NCI-H128 (cell line): ENCODE data around the gene PSME1.
A peak's percentile ranks its signal among the peaks of the same experiment; 100 is the strongest.

ENCODE experiments used
- DNase-seq: peaks from one replicate; lab custom pipeline; 2025; ENCODE audit not compliant: unreplicated experiment; lab: John Stamatoyannopoulos, UW

PSME1 gene

GRCh38 chr14:24146453-24146977 is 10.5 kb downstream of the PSME1 start, which contains the start of gene PSME2:
TSS of gene PSME2 (minus strand) at chr14:24146610. CDS start at chr14:24146581, 29 bp downstream.
- DNase-seq = peak; percentile 91

GRCh38 chr14:24146978-24147760 is 11.2 kb downstream of the PSME1 start, which contains the start of gene RNF31:
TSS of gene RNF31 (plus strand) at chr14:24147498. CDS start at chr14:24147699, 201 bp downstream.
- peak; percentile 96 for DNase-seq

- DNase-seq = no peak
Observed at GRCh38 chr14:24147761-24148428, 11.9 kb downstream of the PSME1 start.

DNA sequence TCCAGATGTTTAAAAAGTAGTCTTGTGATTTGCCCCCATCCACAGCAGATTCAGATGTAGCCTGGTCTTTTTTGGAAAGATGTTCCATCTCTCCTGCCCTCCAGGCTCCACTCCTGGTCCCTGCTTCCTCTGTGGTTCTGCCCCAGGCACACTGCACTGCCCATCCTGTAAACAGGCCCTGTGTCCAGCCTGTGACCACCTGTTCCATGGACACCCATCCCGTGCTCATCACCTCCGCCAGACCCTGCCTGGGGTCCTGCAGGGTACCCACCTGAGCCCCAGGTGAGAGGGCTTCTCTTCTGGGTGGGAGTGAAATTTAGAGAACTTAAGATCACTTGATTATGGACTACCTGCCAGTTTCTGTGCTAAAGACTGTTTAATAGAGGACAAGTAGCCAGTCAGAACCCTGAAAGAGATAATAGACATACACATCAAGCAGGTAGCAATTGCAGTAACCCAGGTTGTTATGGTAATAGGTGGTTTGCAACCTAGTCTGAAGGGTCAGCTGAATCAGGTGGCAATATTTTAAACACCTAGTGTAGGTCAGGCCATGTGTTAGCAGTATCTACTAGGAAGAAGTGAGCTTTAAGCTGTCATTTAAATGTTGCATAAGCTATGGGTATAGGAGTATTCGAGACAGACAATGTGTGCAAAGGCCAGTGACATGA is 13.4 kb downstream of the PSME1 start:
- DNase-seq = no peak

DNA sequence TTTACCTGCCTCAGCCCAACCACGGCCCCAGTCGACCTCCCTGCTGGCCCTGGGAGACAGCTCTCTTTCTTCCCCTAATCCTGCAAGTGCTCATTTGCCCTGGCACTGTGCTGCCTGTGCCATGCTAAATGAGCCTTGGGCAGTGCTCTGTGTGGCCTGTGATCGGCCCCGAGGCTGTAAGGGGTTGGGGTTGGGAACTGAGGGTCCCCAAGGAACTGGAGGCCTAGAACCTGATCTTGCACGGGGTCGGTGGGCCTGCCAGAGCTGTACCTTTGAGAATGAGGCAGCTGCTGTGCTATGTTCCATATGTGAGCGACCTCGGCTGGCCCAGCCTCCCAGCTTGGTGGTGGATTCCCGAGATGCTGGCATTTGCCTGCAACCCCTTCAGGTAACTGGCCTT is 14.1 kb downstream of the PSME1 start:
- DNase-seq = no peak

- no peak for DNase-seq
Observed at GRCh38 chr14:24150567-24150966, 14.6 kb downstream of the PSME1 start.

GRCh38 chr14:24150993-24151392 is 15.0 kb downstream of the PSME1 start:
- no peak for DNase-seq

DNA sequence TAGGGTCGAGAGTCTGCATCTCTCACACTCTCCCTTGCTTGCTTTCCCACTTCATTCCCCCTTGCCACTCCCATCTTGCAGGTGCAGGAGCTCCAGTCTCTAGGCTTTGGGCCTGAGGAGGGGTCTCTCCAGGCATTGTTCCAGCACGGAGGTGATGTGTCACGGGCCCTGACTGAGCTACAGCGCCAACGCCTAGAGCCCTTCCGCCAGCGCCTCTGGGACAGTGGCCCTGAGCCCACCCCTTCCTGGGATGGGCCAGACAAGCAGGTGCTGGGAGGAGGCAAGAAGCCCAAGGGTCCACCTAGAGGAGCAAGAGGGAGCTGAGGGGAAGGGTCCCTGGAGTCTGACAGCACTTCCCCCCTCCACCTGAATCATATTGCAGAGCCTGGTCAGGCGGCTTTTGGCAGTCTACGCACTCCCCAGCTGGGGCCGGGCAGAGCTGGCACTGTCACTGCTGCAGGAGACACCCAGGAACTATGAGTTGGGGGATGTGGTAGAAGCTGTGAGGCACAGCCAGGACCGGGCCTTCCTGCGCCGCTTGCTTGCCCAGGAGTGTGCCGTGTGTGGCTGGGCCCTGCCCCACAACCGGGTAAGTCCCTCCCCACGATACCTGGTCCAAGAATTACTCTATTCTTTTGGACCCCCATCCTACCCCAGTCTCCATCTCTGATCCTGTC is 15.5 kb downstream of the PSME1 start:
- no peak for DNase-seq

DNA sequence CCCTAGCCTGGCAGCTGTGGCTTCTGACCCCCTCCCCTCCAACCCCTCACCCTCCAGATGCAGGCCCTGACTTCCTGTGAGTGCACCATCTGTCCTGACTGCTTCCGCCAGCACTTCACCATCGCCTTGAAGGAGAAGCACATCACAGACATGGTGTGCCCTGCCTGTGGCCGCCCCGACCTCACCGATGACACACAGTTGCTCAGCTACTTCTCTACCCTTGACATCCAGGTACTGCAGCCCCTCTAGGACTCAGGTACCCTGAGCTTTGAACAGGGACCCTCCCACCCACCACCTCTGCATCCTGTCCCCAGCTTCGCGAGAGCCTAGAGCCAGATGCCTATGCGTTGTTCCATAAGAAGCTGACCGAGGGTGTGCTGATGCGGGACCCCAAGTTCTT is 19.1 kb downstream of the PSME1 start:
- DNase-seq = no peak

- DNase-seq = no peak
Observed at GRCh38 chr14:24156840-24157239, 20.8 kb downstream of the PSME1 start.

DNA sequence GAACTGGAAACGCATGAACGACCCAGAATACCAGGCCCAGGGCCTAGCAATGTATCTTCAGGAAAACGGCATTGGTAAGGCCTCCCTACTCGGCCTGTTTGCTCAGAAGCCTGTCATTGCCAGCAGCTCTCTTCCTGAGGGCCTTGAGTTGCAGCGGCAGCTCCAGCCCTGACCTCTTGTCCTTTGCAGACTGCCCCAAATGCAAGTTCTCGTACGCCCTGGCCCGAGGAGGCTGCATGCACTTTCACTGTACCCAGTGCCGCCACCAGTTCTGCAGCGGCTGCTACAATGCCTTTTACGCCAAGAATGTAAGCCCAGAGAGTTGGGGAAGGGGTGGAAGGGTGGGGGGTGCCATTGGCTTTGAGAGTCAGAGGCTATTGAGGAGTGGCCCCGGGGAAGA is 21.3 kb downstream of the PSME1 start:
- no peak for DNase-seq

GRCh38 chr14:24159777-24160498 is 23.9 kb downstream of the PSME1 start:
- no peak for DNase-seq

DNA sequence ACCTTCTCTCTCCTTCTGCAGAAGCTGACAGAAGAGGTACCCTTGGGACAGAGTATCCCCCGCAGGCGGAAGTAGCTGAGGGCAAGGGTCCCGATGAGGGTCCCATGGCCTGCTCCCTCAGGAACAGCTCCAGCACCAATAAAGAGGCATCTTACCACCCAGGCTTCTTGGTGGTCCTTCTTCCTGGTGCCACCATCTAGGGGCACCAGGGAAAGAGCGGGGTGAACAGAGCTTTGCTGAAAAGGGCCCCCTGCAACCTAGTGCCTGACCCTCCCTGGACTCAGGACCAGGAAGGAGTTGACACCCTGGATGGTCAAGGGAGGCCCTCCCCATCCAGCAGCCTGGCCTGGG is 24.5 kb downstream of the PSME1 start:
- DNase-seq = no peak

DNA sequence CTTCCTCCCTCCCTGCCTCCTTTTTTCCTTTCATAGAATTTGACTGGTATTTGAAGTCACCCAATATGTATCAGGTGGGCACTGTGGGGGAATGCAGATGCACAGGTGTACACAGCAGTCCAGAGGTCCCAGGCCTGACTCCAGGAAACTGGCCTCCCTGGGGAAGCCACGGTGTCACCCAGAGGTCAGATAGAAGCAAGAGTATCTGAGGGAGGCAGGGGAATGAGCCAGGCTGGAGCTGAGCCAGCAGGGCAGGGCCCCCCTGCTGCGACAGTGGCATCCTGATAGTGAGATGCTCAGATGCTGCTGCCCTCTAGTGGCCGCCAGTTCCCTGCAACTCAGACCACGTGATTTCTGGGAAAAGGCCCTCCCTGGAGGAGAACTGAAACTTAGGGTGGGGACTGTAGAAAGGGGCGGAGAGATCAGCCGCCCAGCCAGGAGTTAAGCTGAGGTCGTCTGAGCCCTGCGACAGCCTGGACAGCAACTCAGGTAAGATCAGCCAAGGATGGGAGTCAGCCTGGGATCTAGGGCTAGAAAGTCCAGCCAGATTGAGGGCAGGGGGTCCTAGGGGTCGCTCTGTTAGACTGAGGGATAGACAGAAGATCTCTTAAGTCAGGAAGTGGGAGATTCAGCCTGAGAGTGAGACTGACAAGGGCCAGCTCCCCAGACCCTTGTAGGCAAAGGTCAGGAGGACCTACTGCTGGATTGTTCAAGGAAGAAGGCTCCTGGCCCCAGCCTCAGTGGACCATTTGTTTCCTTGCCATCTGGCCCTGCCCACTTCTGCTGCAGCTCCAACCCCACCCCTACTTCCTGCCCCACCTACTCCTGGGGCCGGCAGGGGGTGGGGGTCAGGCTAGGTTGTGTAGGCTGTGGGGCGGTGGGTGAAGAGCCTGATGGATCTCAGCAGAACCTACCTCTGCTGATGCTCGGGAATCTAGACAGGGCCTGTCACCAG is 25.1 kb downstream of the PSME1 start, which contains the start of gene IRF9:
Gene IRF9 (plus strand): TSS at position 416 of the 955 bp plus-strand sequence. CDS start 880 bp downstream, outside the sequence.
- DNase-seq = peak; percentile 91

GRCh38 chr14:24162093-24162492 is 26.1 kb downstream of the PSME1 start:
- no peak for DNase-seq

- no peak for DNase-seq
Observed at GRCh38 chr14:24164518-24164991, 28.6 kb downstream of the PSME1 start.

DNA sequence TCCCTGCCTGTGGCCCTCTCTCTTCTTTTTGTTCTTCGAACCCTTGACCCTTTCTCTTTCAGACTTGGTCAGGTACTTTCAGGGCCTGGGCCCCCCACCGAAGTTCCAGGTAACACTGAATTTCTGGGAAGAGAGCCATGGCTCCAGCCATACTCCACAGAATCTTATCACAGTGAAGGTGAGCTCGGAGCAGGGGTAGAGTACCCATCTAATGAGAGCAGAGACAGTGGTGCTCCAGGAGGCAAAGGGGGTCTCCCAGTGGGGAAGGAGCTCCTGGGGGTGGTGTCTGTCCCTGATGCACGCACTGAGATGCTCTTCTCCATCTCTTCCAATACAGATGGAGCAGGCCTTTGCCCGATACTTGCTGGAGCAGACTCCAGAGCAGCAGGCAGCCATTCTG is 29.8 kb downstream of the PSME1 start:
- no peak for DNase-seq

- DNase-seq = no peak
Observed at GRCh38 chr14:24167469-24168114, 31.6 kb downstream of the PSME1 start.
